NT2/D1 (cell line): ENCODE results near the gene PAK6.

ENCODE experiments used
- SUZ12 ChIP-seq: IDR thresholded peaks from 2 replicates; pipeline ENCODE4 v1.6.1; 2011; ENCODE audit not compliant: insufficient read length, insufficient read depth; ENCODE audit errors: extremely low read depth
- YY1 ChIP-seq: IDR thresholded peaks from 2 replicates; pipeline ENCODE4 v1.6.1; 2011; ENCODE audit not compliant: insufficient read length, insufficient read depth
- ZNF274 ChIP-seq: IDR thresholded peaks from 2 replicates; pipeline ENCODE4 v1.6.1; 2011; ENCODE audit warnings: mild to moderate bottlenecking, low read depth, low read length

DNA sequence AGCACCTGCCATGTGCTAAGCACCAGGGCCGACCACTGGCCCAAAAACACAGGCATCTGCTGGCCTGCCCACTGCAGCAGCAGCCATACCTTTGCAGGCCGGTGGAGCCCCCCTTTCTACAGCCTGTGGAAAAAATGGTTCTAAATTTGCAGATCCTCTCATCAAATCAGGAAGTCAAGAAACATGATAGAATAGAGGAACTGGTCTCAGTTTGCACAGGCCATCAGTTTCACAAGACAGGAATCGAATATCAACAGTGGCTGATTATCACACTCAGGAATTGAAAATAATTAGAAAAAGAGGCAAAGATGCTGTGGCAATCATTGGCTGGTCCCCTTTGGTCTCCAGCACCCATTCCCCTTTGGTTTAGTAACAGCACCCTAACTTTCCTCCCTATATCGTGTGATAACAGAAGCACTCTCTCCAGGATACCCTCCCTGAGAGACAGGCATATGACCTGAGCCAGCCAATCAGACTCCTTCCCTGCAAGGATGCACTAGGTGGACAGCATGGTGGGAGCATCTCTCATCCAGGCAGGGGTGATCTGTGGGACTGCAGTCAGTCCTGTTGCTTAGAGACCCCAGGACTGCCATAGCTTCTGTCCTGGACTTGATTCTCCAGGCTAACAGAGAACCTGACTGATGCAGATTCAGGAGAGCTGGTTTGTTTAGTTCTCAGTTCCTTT is 3.5 kb upstream of the PAK6 start:
- TF ChIP-seq YY1 (no peak), SUZ12 (no peak), ZNF274 (no peak)
